ENCODE results near the gene HAPLN1.

DNA sequence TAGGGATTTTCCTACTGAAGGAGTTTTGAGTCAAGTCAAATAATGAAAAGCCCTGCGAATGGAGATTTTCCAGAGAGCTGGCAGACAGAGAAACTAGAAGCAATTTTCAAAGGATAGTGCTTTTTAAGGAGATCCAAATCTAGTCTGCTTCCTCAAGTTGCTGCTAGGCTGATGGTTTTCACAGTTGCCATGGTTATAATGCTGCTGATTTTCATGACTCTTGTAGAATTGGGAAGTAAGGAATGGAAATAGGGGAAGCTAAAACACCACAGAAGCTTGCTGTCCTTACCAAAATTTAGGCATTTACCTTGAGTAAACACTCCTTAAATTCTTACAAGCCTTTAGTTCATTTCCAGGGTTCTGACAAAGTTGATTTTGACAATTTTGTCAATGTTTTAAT is 30.1 kb upstream of the HAPLN1 start:
- TF ChIP-seq, protein P1, sequence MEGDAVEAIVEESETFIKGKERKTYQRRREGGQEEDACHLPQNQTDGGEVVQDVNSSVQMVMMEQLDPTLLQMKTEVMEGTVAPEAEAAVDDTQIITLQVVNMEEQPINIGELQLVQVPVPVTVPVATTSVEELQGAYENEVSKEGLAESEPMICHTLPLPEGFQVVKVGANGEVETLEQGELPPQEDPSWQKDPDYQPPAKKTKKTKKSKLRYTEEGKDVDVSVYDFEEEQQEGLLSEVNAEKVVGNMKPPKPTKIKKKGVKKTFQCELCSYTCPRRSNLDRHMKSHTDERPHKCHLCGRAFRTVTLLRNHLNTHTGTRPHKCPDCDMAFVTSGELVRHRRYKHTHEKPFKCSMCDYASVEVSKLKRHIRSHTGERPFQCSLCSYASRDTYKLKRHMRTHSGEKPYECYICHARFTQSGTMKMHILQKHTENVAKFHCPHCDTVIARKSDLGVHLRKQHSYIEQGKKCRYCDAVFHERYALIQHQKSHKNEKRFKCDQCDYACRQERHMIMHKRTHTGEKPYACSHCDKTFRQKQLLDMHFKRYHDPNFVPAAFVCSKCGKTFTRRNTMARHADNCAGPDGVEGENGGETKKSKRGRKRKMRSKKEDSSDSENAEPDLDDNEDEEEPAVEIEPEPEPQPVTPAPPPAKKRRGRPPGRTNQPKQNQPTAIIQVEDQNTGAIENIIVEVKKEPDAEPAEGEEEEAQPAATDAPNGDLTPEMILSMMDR (conservative IDR thresholded peaks at IDR 0.05 in 1 of 2, IDR thresholded peaks at IDR 0.05 in 1 of 2; ENCODE audit: extremely low read depth in 1 of 2, insufficient read depth in 1 of 2, low read depth in 1 of 2, low read length in 2 of 2) = no peak
- TF ChIP-seq EZH2 (IDR thresholded peaks at IDR 0.05; ENCODE audit: borderline replicate concordance, low read length) = no peak

All from mammary epithelial cell (primary cell).